Hippocampal formation (tissue), 2 donors: ENCODE data around the gene MBOAT7.

Source experiments
- DNase-seq, 2 donors: peaks; one replicate each; lab custom pipeline; 2025; lab: John Stamatoyannopoulos, UW

Gene MBOAT7

DNA sequence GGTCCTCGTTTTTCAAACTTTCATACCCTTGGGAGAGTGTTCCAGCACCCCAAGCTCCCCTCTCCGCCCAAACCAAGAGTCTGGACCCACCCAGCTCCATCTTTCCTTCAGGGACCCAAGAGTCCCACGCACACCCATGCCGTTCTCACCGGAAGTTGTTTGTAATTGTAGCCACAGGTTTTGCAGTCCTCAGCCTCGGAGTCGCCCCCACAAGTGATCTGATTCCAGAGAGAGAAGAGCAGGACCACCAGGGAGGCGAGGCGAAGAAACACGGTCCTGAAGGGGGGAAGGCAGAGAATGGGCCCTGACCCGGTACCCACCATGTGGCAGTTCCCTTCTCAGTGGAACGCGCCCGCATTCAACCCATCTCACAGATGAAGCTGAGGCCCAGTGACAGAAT lies 26.5 kb downstream of the MBOAT7 start:
- no peak for DNase-seq

DNA sequence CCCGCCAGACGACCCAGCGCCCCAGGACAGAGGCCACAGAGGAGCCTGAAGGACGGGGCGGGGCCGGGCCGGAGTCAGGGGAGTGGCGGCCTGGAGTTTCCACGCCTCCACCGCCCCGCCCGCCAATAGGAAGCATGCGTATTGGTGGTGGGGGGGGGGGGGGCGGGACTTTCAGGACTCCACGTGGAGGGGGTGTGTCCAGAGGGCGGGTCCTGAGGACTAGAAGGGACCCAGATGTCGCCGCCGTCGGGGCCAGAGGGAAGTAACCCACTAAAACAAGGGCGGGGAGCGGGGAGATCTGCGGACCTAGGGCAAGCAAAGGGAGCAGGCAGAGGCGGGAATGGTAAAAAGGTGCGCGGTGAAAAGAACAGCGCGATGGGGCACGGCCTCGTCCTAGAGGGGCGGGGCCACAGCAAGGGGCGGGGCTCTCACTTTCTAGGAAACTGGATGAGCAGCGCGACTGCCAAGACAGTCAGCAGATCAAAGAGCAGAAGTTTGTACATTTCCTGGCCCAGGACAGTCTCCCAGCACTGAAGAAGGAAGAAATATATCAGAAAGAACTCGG lies 27.1 kb downstream of the MBOAT7 start:
- DNase-seq = peak in 1 of 2 donors; percentile 63

- no peak for DNase-seq
These were observed 28.5 kb downstream of the MBOAT7 start for GRCh38 chr19:54160854-54161253.

DNA sequence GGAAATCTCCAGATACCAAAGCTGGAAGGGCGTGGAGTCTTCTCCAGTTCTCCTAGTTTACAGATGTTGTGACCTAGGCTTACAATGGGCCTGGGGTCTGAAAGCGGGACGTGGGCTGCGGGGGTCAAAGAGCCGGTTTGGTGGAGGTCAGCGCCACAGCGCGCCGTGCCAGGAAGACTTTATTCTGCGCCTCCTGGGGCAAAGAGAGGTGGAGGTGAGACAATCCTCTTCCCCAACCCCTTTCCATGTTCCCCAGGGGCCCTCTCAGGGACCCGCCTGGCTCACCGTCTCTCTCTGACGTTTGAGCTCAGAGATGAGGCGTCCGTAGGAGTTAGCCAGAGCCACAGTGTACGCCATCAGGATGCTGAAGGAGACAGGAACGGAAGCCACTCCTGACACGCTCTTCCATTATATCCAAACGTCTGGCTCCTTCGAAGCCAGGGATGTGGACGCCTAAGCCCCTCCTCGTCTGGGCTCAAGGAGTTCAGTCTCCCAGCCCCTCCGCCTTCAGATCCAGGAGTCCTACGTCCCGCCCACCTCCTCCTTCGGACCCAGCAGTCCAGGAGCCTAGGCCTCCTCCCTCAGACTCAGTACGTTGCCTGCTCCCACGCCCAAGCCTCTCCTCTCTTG lies 29.1 kb downstream of the MBOAT7 start:
- DNase-seq = no peak

DNA sequence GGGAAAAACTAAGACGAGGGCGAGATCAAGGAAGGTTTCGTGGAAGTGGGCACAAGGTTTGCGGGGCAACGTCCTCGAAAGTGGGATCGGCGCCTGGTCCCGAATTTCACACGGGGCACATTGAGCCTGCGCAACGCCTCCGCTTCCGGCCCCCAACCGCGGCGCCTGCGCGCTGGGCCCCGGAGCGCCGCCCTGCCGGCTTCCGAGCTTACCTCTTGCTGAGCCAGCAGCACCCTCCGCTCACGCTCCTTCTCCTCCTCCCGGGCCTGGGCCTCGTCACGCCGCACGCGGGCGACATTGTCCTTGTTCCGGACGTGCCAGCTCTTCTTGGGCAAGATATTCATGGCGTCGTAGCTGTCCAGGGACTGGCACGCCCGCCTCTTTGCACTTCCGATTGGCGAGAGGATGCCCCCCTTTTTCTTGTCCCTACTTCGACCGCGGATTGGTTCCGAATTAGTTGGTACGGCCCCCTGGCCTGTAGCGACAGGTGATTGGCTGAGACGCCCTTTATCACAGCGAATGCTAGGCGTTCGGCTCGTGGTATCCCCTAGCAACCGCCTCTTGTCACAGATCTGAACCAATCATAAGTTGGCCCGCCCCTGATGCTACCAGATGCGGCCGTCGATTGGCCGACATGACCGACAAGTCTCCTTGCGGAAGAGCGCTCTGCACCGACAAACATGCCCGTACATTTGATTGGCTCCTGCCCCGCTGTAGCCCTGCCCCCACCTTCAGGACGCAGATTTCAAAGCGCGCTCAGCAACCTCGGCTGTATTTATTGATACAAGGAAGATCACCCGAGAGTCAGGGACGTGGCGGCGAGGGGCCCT lies 29.8 kb downstream of the MBOAT7 start, which contains the start of gene LENG1:
TSS of gene LENG1 (minus strand) at position 370 of the 830 bp plus-strand sequence. CDS start at position 344, 26 bp downstream.
- DNase-seq = peak; percentile 99 to 100

- no peak for DNase-seq
These were observed 30.5 kb downstream of the MBOAT7 start for GRCh38 chr19:54158812-54159351.

DNA sequence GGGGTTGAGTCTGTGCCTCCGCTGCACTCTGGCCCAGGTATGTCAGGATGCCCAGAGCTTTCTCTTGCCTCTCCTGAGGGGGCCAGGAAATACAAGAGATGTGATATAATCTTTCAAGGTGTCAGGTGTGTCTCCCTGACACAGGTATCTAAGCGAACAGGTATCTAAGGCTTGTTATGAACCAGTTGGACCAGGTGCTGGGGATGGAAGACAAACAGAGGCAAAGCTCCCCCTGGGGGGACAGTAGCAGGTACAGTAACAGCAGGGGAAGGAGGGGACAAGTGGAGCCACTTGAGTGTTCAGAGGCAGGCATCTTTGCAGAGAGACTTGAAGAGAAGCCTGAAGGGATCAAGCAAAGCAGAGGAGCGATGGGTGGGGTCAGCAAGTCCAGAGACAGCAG lies 32.4 kb downstream of the MBOAT7 start:
- no peak for DNase-seq

DNA sequence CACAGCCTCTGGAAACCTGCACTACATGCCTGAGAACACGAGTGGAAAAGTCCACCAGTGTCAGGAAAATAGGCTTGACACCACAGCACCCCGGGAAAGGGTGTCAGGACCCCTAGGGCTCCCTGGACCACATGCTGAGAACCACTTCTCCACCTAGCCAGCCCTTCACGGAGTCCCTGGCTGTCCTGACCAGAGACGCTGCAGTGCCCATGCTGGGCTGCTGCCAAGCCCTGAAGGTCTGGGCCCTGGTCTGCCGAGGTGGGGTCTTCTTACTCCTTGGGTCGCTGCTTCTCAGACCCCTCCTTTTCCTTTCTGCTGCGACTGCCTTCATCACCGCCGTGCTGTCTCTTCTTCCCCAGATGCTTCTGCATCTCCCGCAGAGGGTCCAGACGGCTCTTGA lies 32.9 kb downstream of the MBOAT7 start:
- no peak for DNase-seq

DNA sequence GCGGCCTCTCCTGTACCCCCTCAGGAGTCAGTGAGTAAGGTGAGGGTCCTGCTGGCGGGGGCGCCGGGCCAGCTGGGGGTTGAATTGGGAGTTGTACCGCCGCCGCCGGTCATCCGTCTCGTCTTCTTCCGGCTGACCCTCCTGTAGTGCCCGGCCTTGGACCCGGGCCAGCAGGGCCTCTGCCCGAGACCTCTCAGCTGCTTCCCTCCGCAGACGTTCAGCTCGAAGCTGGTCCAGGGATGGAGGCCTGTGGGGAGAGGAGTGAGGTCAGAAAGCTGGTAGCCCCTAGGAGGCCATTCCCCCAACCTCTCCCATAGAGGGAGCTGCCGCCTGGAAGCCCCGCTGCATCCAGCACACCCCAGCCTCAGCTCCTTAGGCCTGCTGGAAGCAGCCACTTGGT lies 33.7 kb downstream of the MBOAT7 start:
- no peak for DNase-seq

DNA sequence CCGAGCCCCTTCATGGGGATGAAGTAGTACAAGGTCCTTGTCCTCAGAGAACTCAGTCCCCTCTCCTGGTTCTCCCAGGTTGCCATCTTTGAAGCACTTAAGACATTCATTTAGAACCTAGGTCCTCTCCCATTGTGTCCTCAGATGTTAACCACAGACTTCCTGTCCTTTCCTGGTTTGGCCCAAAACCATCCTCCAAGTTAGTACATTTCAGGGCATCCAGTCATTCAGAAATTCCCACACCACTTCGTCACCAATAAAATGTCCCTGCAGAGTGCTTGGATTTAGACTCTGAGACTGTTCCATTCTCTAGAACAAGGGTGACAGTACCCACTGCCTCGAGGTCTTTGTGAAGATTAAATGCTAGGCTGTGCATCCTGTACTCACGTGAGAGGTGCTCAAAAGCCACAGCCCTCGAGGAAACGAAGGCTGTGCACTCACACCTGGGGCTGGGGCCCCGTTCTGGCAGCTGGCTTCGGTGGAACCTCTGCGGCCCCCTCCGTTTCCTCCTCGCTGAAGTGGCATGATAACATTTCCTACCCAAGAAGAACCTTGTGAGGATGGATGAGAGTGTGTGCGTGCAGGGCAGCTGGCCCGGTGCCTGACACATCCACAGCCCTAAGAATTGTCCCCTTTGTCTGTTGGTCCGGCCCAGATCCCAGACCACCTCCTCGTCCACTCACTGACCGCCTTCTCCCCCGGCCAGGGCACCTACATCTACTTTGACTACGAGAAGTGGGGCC lies 34.6 kb downstream of the MBOAT7 start:
- no peak for DNase-seq

DNA sequence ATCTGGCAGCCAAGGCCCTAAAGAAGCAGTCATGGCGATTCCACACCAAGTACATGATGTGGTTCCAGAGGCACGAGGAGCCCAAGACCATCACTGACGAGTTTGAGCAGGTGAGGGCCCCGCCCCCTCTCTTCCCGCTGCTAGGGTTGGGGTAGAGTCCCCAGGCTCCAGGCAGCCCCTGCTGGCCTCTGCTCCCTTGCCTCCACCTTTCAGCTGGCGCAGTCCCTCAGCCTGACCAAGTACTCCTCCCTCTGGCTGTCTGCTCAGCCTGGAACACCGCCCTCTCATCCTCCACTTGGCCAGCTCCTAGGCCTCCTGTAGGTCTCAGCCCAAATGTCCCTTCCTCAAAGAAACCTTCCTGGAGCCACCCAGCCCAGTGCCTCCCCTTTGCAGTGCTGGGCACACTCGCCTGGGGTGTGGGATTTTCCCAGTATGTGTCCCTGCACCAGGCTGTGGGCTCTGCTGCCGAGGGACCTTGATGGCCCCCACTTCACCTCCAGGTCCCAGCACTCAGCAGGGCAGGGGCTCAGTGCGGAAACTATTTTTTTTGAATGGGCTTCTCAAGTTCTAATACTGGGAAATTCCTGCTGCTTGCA lies 35.6 kb downstream of the MBOAT7 start:
- DNase-seq = no peak

DNA sequence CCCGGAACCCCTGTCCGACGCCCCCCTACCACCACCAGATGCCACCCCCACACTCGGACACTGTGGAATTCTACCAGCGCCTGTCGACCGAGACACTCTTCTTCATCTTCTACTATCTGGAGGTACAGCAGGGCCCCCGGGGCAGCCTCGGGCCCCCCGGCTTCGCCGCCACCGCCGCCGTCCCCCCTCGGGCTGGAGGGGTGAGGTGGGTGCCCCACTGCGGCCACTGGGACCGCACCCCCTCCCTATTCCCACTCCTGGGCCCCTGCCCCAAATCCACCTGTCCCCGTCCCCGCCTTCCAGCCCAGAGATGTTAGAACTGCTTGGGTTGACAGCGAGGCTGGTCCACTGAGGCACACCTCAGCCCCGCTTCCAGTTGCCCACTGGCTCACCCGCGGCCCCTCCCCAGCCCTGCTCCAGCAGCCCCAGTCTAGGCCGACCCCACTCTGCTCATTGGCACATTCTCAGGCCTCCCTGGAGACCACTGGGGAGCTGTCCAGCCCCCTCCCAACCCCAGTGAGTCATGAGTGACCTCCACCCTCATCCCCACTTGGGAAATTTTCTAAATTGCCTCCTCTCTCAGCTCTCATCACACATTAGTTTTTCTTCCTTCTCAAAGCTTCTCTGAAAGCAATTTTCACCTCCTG lies 36.4 kb downstream of the MBOAT7 start:
- no peak for DNase-seq

- DNase-seq = no peak
These were observed 37.1 kb downstream of the MBOAT7 start for GRCh38 chr19:54152267-54152666.

- no peak for DNase-seq
These were observed 37.9 kb downstream of the MBOAT7 start for GRCh38 chr19:54151362-54152035.

GRCh38 chr19:54149021-54149812 lies 40.2 kb downstream of the MBOAT7 start:
- no peak for DNase-seq

DNA sequence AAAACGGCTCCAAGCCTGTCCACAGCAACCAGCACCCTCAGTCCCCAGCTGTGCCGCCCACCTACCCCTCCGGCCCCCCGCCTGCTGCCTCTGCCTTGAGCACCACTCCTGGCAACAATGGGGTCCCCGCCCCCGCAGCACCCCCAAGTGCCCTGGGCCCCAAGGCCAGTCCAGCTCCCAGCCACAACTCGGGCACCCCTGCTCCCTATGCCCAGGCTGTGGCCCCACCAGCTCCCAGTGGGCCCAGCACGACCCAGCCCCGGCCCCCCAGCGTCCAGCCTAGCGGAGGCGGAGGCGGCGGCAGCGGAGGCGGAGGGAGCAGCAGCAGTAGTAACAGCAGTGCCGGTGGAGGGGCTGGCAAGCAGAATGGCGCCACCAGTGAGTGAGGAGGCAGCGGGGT lies 41.2 kb downstream of the MBOAT7 start:
- no peak for DNase-seq

DNA sequence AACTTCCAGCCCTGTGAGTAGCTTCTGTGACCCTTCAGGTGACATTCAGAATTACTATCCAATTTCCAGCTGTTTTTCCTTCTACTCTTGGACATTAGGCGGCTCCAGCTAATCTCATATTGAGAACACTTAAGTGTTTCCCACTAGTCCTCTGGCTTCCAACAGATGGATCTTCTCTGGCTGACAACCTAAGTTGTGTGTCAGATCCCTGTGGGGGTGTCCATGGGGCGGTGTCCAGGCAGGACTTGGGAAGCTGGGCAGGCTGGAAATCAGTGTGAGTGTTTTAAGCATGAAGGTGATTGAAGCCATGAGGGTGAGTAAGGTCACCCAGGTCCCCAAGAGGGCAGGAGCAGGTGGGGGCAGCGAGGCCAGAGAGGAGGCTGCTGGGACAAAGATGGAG lies 41.7 kb downstream of the MBOAT7 start:
- no peak for DNase-seq

DNA sequence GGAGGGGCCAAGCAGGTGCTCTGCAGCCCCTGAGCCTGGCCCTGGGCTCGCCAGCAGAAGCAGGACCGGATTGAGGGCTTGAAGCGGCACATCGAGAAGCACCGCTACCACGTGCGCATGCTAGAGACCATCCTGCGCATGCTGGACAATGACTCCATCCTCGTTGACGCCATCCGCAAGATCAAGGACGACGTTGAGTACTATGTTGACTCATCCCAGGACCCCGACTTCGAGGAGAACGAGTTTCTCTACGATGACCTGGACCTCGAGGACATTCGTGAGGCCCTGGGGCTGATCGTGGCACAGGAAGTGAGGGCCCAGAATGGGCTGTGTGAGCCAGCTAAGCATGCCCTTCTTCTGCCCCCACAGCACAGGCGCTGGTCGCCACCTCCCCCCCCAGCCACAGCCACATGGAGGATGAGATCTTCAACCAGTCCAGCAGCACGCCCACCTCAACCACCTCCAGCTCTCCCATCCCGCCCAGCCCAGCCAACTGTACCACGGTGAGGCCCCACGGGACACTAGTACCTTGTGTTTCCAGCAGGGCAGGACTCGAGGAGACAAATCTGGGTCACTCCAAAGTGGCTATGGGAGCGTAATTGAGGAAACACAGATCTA lies 43.7 kb downstream of the MBOAT7 start:
- no peak for DNase-seq

- DNase-seq = no peak
These were observed 47.1 kb downstream of the MBOAT7 start for GRCh38 chr19:54142166-54142780.
